ENCODE results near the gene CABP4. TPM values are rescaled to one million over a fixed set of nuclear protein-coding genes. Genes with fewer than 3 reads are reported as not detected.

The CABP4 gene
- total RNA-seq, 1 experiment from 2014 or later, result not detected

- peaks cover 14% of the 10 kb centered on the region for H3K36me3 Mint-ChIP-seq (ENCODE audit: insufficient read depth, unreplicated experiment)
- no peaks in the 10 kb centered on the region for H3K4me1 Mint-ChIP-seq (ENCODE audit: insufficient read depth, unreplicated experiment)
- ChIA-PET CTCF (no interaction called here), POLR2A (no interaction called here)
- intact Hi-C loops (cut with micrococcal nuclease), result no loop called here
- no peak overlapping the region for H3K4me3 Mint-ChIP-seq (ENCODE audit: unreplicated experiment)
- BruUV-seq (replicated peaks), result no TSS peak
- H3K9me3 Mint-ChIP-seq (ENCODE audit: unreplicated experiment), result no peaks in the 10 kb centered on the region
- no peak for TF ChIP-seq CTCF (IDR thresholded peaks at IDR 0.05; ENCODE audit: unreplicated experiment)
- H3K27ac Mint-ChIP-seq (ENCODE audit: low read depth, unreplicated experiment), result no peak overlapping the region
- no peaks in the 10 kb centered on the region for H3K27me3 Mint-ChIP-seq (ENCODE audit: insufficient read depth, unreplicated experiment)
- no peak for DNase-seq (ENCODE audit: unreplicated experiment)
These were observed 45.3 kb upstream of the CABP4 start for GRCh38 chr11:67409781-67410368.

GRCh38 chr11:67410369-67410831, 44.8 kb upstream of the CABP4 start:
- H3K27me3 Mint-ChIP-seq (ENCODE audit: insufficient read depth, unreplicated experiment), result no peaks in the 10 kb centered on the region
- H3K4me3 Mint-ChIP-seq (ENCODE audit: unreplicated experiment), result no peak overlapping the region
- no peaks in the 10 kb centered on the region for H3K9me3 Mint-ChIP-seq (ENCODE audit: unreplicated experiment)
- DNase-seq (ENCODE audit: unreplicated experiment), result no peak
- peaks cover 13% of the 10 kb centered on the region for H3K36me3 Mint-ChIP-seq (ENCODE audit: insufficient read depth, unreplicated experiment)
- H3K4me1 Mint-ChIP-seq (ENCODE audit: insufficient read depth, unreplicated experiment), result no peaks in the 10 kb centered on the region
- intact Hi-C loops (cut with micrococcal nuclease), result no loop called here
- no peak overlapping the region for H3K27ac Mint-ChIP-seq (ENCODE audit: low read depth, unreplicated experiment)
- CTCF ChIA-PET, result interaction anchor here (2.6 kb wide), 1 partner anchor 9 kb away, joined by 9 read pairs; the partner anchor contains the start of gene PPP1CA
- no TSS peak for BruUV-seq (replicated peaks)
- no peak for TF ChIP-seq CTCF (IDR thresholded peaks at IDR 0.05; ENCODE audit: unreplicated experiment)
- POLR2A ChIA-PET, result no interaction called here

- ChIA-PET POLR2A (no interaction called here), CTCF (interaction anchor here (0.6 to 2.6 kb wide), 3 partner anchors 10 to 257 kb away, joined by 3 to 9 read pairs (median 3); partner anchors contain the start of gene PPP1CA)
- no peaks in the 10 kb centered on the region for H3K9me3 Mint-ChIP-seq (ENCODE audit: unreplicated experiment)
- no peaks in the 10 kb centered on the region for H3K27me3 Mint-ChIP-seq (ENCODE audit: insufficient read depth, unreplicated experiment)
- H3K4me3 Mint-ChIP-seq (ENCODE audit: unreplicated experiment), result no peak overlapping the region
- H3K27ac Mint-ChIP-seq (ENCODE audit: low read depth, unreplicated experiment), result no peak overlapping the region
- peaks cover 2% of the 10 kb centered on the region for H3K4me1 Mint-ChIP-seq (ENCODE audit: insufficient read depth, unreplicated experiment)
- peaks cover 13% of the 10 kb centered on the region for H3K36me3 Mint-ChIP-seq (ENCODE audit: insufficient read depth, unreplicated experiment)
- no peak for TF ChIP-seq CTCF (IDR thresholded peaks at IDR 0.05; ENCODE audit: unreplicated experiment)
- intact Hi-C loops (cut with micrococcal nuclease), result no loop called here
- BruUV-seq (replicated peaks), result no TSS peak
- no peak for DNase-seq (ENCODE audit: unreplicated experiment)
These were observed 44.0 kb upstream of the CABP4 start for GRCh38 chr11:67410984-67411784.

- CTCF ChIA-PET, result interaction anchor here (0.6 to 2.6 kb wide), 3 partner anchors 10 to 256 kb away, joined by 3 to 9 read pairs (median 3); partner anchors contain the start of gene PPP1CA
- intact Hi-C loops (cut with micrococcal nuclease), result no loop called here
These were observed 43.4 kb upstream of the CABP4 start for GRCh38 chr11:67411785-67412152.

More at GRCh38 chr11:67411785-67412152, 43.4 kb upstream of the CABP4 start:
- no peak for DNase-seq (ENCODE audit: unreplicated experiment)
- TF ChIP-seq CTCF (IDR thresholded peaks at IDR 0.05; ENCODE audit: unreplicated experiment), result no peak
- Mint-ChIP-seq H3K4me3 (ENCODE audit: unreplicated experiment) (no peak overlapping the region), H3K9me3 (ENCODE audit: unreplicated experiment) (no peaks in the 10 kb centered on the region), H3K4me1 (ENCODE audit: insufficient read depth, unreplicated experiment) (peaks cover 8% of the 10 kb centered on the region), H3K27ac (ENCODE audit: low read depth, unreplicated experiment) (no peak overlapping the region), H3K27me3 (ENCODE audit: insufficient read depth, unreplicated experiment) (no peaks in the 10 kb centered on the region), H3K36me3 (ENCODE audit: insufficient read depth, unreplicated experiment) (peaks cover 13% of the 10 kb centered on the region)
- POLR2A ChIA-PET, result interaction anchor here (0.6 to 1.4 kb wide), 2 partner anchors 81 to 568 kb away, joined by 4 read pairs; no protein-coding TSS in a partner anchor
- no TSS peak for BruUV-seq (replicated peaks)
